GM06990 (cell line): Measurements from ENCODE around the gene APP.

Experiments used
- DNase-seq: peaks from one replicate; pipeline ENCODE4 v3.0.0-alpha.2; 2011; ENCODE audit not compliant: insufficient read length; ENCODE audit errors: extremely low read depth
- H3K27me3 ChIP-seq: replicated peaks from 2 replicates; pipeline ENCODE4 v1.6.0; 2011; ENCODE audit warnings: low read length; ENCODE audit not compliant: control insufficient read depth, insufficient read depth
- H3K36me3 ChIP-seq: 2 replicates; pipeline ENCODE4 v1.5.1; 2011; ENCODE audit warnings: low read length; ENCODE audit not compliant: control insufficient read depth, insufficient read depth
- H3K4me3 ChIP-seq: replicated peaks from 2 replicates; pipeline ENCODE4 v1.5.1; 2011; ENCODE audit warnings: low read depth, mild to moderate bottlenecking, control low read depth, low read length
- TF ChIP-seq, protein P1 (sequence below): IDR thresholded peaks from 2 replicates; pipeline ENCODE4 v1.5.1; 2011; ENCODE audit warnings: low read length, control low read depth, mild to moderate bottlenecking, inconsistent platforms; ENCODE audit not compliant: insufficient read depth, poor library complexity, severe bottlenecking

Gene APP

DNA sequence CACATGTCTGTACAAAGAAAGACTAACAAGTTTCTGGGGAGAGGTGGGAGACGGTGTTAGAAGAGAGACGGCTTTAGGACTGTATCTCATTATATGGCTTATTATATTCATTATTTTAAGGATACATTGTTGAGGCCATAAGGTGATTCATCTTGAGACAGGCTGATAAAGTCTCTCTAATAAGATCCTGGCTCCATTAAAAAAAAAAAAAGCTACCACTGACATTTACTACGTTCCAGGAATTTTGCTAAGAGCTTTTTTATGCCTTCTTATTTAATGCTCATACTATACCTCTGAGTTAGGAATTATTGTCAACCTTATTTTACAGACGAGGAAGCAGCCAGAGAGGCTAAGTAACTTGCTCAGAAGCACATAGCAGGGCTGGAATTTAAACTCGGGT is 262.1 kb downstream of the APP start:
- DNase-seq: no peak
- Histone ChIP-seq H3K27me3 (no peaks in the 10 kb centered on the region), H3K36me3 (no peaks in the 10 kb centered on the region), H3K4me3 (no peak overlapping the region)
- TF ChIP-seq, protein P1, sequence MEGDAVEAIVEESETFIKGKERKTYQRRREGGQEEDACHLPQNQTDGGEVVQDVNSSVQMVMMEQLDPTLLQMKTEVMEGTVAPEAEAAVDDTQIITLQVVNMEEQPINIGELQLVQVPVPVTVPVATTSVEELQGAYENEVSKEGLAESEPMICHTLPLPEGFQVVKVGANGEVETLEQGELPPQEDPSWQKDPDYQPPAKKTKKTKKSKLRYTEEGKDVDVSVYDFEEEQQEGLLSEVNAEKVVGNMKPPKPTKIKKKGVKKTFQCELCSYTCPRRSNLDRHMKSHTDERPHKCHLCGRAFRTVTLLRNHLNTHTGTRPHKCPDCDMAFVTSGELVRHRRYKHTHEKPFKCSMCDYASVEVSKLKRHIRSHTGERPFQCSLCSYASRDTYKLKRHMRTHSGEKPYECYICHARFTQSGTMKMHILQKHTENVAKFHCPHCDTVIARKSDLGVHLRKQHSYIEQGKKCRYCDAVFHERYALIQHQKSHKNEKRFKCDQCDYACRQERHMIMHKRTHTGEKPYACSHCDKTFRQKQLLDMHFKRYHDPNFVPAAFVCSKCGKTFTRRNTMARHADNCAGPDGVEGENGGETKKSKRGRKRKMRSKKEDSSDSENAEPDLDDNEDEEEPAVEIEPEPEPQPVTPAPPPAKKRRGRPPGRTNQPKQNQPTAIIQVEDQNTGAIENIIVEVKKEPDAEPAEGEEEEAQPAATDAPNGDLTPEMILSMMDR: no peak

DNA sequence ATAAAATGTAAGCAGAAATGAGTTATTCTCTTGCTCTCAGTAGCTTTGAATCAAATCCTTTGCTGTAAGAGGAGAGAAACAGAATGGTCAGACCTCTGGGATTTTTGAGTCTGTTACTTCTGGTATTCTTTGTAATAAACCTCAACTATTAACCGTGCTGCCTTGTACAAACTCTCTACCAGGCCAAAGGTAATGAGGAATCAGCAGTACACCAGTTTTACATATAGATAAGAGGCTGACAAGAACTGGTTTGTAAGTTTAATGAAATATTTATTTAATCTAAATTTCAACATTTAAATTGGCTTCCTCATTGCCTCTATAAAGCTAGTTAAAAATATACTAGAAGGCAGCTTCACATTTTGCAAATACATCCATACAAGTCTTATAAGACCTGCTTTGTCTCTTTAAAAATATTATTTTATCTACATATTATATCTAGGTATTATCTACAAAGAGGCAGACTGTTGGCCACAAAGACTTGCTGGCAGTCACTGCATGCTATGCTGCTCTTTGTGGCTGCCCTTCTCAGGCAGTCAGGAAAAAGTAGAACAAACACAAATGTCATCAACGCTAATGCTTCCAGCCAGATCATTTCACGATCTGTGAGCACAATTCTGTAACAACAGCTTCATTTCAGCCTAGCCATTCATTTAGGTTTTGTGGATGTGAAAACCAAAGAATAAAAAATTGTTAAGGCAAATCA is 262.8 kb downstream of the APP start:
- no peaks in the 10 kb centered on the region for H3K36me3 ChIP-seq
- TF ChIP-seq, protein P1: no peak
- no peak overlapping the region for H3K4me3 ChIP-seq
- no peak for DNase-seq
- no peaks in the 10 kb centered on the region for H3K27me3 ChIP-seq

DNA sequence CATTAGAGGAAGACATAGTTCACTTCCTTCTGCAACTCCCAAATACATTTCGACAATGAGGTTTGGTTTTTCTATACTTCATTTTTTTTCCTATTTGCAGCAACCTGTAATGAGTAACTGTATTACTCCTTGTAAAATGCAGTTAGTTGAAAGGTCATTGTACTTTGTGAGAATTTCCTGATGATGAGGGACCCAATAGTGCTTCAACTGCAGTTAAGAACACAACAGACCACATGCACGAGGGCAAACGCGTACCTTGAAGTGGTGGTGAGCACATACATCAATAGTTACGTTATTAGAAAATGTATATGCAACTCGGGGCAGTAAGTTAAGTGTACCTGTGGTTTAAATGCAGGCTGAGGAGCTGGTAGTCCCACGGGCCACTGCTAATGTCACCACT is 264.0 kb downstream of the APP start:
- Histone ChIP-seq H3K4me3 (no peak overlapping the region), H3K36me3 (no peaks in the 10 kb centered on the region), H3K27me3 (no peaks in the 10 kb centered on the region)
- no peak for DNase-seq
- TF ChIP-seq, protein P1: no peak

DNA sequence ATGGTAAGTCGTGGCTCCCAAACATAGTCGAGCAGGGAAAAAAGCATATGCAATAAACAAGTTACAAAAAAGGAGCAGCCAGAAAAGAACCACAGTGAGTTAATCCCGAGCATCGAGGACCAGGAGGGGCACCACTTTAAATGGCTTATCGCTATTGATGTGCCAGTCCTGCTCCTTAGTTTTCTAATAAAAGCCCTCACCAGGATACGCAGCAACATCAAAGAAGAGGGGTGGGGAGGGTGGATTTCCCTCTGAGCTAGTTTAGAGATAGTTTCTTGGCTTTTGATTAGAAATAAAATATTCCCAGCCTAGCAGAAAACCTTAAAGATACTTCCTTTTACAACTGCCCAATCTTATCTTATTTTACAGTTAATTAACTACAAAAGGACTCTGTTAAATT is 265.4 kb downstream of the APP start:
- TF ChIP-seq, protein P1: no peak
- no peak overlapping the region for H3K4me3 ChIP-seq
- no peak for DNase-seq
- no peaks in the 10 kb centered on the region for H3K27me3 ChIP-seq
- H3K36me3 ChIP-seq: no peaks in the 10 kb centered on the region

DNA sequence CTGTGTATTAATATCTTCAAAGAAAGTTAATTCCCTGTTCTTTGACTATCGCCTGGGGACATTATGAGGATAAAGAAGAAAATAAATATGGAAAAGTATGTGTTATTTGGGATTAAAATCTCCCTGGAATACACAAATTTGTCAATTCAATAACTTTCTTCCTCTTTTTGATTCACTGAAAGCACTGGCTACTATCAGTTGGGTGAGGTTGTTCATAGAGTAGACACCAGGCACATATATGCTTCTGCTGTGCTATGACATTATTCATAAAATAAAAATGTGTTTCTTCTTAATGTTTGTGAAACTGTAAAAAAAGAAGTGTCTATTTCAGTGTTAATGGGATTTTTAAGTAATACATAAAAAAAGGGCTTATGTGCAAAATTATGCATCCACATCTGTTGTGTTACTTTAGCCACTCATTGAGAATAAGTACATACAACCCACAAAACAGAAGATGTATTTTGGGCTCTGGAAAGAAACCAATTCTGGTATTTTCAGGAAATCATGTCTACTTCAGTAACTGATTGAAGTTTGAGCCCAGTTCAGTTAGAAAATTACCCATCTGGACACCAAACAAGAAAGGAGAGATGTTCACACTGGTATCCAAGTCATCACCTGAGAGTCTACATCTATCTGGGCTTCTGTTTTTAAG is 266.4 kb downstream of the APP start:
- TF ChIP-seq, protein P1: no peak
- Histone ChIP-seq H3K36me3 (no peaks in the 10 kb centered on the region), H3K27me3 (no peaks in the 10 kb centered on the region), H3K4me3 (no peak overlapping the region)
- DNase-seq: no peak
